A549 (cell line): ENCODE data around the gene UIMC1.

Experiments used
- CTCF ChIP-seq: fragments of >200 bp; sonication (Bioruptor Twin); formaldehyde crosslinking; IDR thresholded peaks from 3 replicates; pipeline ENCODE4 v1.5.1; 2016
- ELK1 ChIP-seq: fragments of 150-350 bp; IDR thresholded peaks from 2 replicates; pipeline ENCODE4 v1.6.1; 2014; ENCODE audit warnings: low read depth, mild to moderate bottlenecking, low read length
- HES2 ChIP-seq: fragments of >200 bp; sonication (Bioruptor Twin); formaldehyde crosslinking; IDR thresholded peaks from 2 replicates; pipeline ENCODE4 v1.6.1; 2016
- JUN ChIP-seq, 2 experiments: fragments of >200 bp; sonication (Bioruptor Twin); formaldehyde crosslinking; IDR thresholded peaks; 2 replicates in 1 of 2; 3 replicates in 1 of 2; pipeline ENCODE4 v1.6.1; 2016 to 2017
- NPAS2 ChIP-seq: fragments of 250-450 bp; sonication (Bioruptor Pico); IDR thresholded peaks from 2 replicates; pipeline ENCODE4 v1.8.0; 2022; ENCODE audit warnings: mild to moderate bottlenecking, moderate library complexity, borderline replicate concordance
- PHF8 ChIP-seq: fragments of 200-600 bp; sonication (generic); IDR thresholded peaks from 2 replicates; pipeline ENCODE4 v1.6.1; 2016; ENCODE audit warnings: low read depth, mild to moderate bottlenecking, antibody characterized with exemption, moderate library complexity, borderline replicate concordance
- POLR2A ChIP-seq: IDR thresholded peaks from 2 replicates; pipeline ENCODE4 v1.6.1; 2012; ENCODE audit warnings: mild to moderate bottlenecking, low read length
- RAD21 ChIP-seq, 2 experiments: fragments of >200 bp in 1 of 2; sonication (Bioruptor Twin) in 1 of 2; formaldehyde crosslinking in 1 of 2; IDR thresholded peaks in 1 of 2; conservative IDR thresholded peaks in 1 of 2; 2 replicates in 1 of 2; 3 replicates in 1 of 2; pipeline ENCODE4 v1.6.1; 2012 to 2018; ENCODE audit warnings: inconsistent platforms in 1 of 2
- TP53 ChIP-seq: fragments of 250-450 bp; sonication (Bioruptor Pico); IDR thresholded peaks from 2 replicates; pipeline ENCODE4 v1.5.0; 2021; ENCODE audit warnings: mild to moderate bottlenecking, moderate library complexity

- TF ChIP-seq CTCF (no peak), NPAS2 (CRISPR knock-in tag) (no peak), JUN (IDR thresholded peaks at IDR 0.05) (no peak), HES2 (no peak), PHF8 (no peak), RAD21 (conservative IDR thresholded peaks at IDR 0.05 in 1 of 2, IDR thresholded peaks at IDR 0.05 in 1 of 2) (no peak), POLR2A (no peak), ELK1 (no peak), TP53 (no peak)
These were observed 8.6 kb upstream of the UIMC1 start for GRCh38 chr5:177015156-177015555.
